Smooth muscle cell (in vitro differentiated cells): Measurements from ENCODE around the gene FOXK2. TPM values are rescaled to one million over a fixed set of nuclear protein-coding genes. Genes with fewer than 3 reads are reported as not detected.

Source experiments
- DNase-seq: peaks from one replicate; lab custom pipeline; 2025; ENCODE audit not compliant: unreplicated experiment; lab: John Stamatoyannopoulos, UW
- H2AFZ ChIP-seq: fragments of 200-600 bp; sonication (generic); 2 replicates; pipeline ENCODE4 v1.6.0; 2016; ENCODE audit warnings: antibody characterized with exemption, low read depth, mild to moderate bottlenecking
- H3F3A ChIP-seq: fragments of 200-600 bp; sonication (generic); 2 replicates; pipeline ENCODE4 v1.6.0; 2017; ENCODE audit warnings: antibody characterized with exemption, low read depth
- H3K27ac ChIP-seq: fragments of 200-600 bp; sonication (generic); 2 replicates; pipeline ENCODE4 v1.5.1; 2016; ENCODE audit warnings: low read depth, mild to moderate bottlenecking
- H3K27me3 ChIP-seq: fragments of 200-600 bp; sonication (generic); 2 replicates; pipeline ENCODE4 v1.6.1; 2016; ENCODE audit warnings: low read depth, mild to moderate bottlenecking
- H3K36me3 ChIP-seq: fragments of 200-600 bp; sonication (generic); 2 replicates; pipeline ENCODE4 v1.5.1; 2016; ENCODE audit warnings: low read depth
- H3K4me1 ChIP-seq: fragments of 200-600 bp; sonication (generic); 2 replicates; pipeline ENCODE4 v1.5.1; 2016; ENCODE audit warnings: low read depth
- H3K4me2 ChIP-seq: fragments of 200-600 bp; sonication (generic); 2 replicates; pipeline ENCODE4 v1.6.0; 2016; ENCODE audit warnings: mild to moderate bottlenecking
- H3K4me3 ChIP-seq: fragments of 200-600 bp; sonication (generic); 2 replicates; pipeline ENCODE4 v1.5.1; 2016; ENCODE audit warnings: mild to moderate bottlenecking
- H3K79me2 ChIP-seq: fragments of 200-600 bp; sonication (generic); 2 replicates; pipeline ENCODE4 v1.6.0; 2016; ENCODE audit warnings: low read depth, mild to moderate bottlenecking
- H3K9ac ChIP-seq: fragments of 200-600 bp; sonication (generic); 2 replicates; pipeline ENCODE4 v1.6.0; 2016; ENCODE audit warnings: low read depth
- H3K9me3 ChIP-seq: fragments of 200-600 bp; sonication (generic); replicated peaks from 2 replicates; pipeline ENCODE4 v1.5.1; 2016; ENCODE audit warnings: low read depth
- H4K20me1 ChIP-seq: fragments of 200-600 bp; sonication (generic); 2 replicates; pipeline ENCODE4 v1.6.0; 2016; ENCODE audit warnings: low read depth
- CTCF ChIP-seq: fragments of 200-600 bp; sonication (generic); IDR thresholded peaks from 2 replicates; pipeline ENCODE4 v1.5.1; 2017; ENCODE audit warnings: borderline replicate concordance, mild to moderate bottlenecking, antibody characterized with exemption; ENCODE audit not compliant: insufficient read depth, poor library complexity, severe bottlenecking
- WGBS: methylation state at CpG from one replicate; pipeline ENCODE4 v1.1.7; 2016; ENCODE audit warnings: low lambda C conversion rate; 5-methylcytosine and 5-hydroxymethylcytosine counted together
- polyA plus RNA-seq: library from polyadenylated mRNA; unstranded; fragments of >200 nt; fragmentation: Nextera tagmentation; extraction: Ambion mirVana; gene quantifications from 2 replicates; pipeline ENCODE4 v1.2.1, GENCODE V29; 2016
- total RNA-seq: library from RNA; depleted of rRNA; stranded (reverse); fragments of >200 nt; gene quantifications from 2 replicates; pipeline ENCODE4 v1.2.3, GENCODE V29; 2014

Gene FOXK2
- total and polyA plus RNA-seq, 2 experiments from 2014 or later: 25.9 to 27.1 TPM

- H3K4me2 ChIP-seq: no peak overlapping the region
- H3K27me3 ChIP-seq: no peaks in the 10 kb centered on the region
- H2AFZ ChIP-seq: no peak overlapping the region
- no peak for TF ChIP-seq CTCF
- H3F3A ChIP-seq: no peaks in the 10 kb centered on the region
- H3K79me2 ChIP-seq: no peaks in the 10 kb centered on the region
- H3K9ac ChIP-seq: no peak overlapping the region
- H4K20me1 ChIP-seq: peaks cover 6% of the 10 kb centered on the region
- no peaks in the 10 kb centered on the region for H3K36me3 ChIP-seq
- no peak overlapping the region for H3K4me3 ChIP-seq
- 99% methylated on average over 6 of the region's 6 CpGs for WGBS
- no peak for DNase-seq
- H3K9me3 ChIP-seq: no peaks in the 10 kb centered on the region
- H3K4me1 ChIP-seq: no peaks in the 10 kb centered on the region
- H3K27ac ChIP-seq: no peak overlapping the region
Observed at GRCh38 chr17:82483204-82483660, 36.3 kb upstream of the FOXK2 start.

GRCh38 chr17:82483836-82484235 is 35.7 kb upstream of the FOXK2 start:
- no peak overlapping the region for H2AFZ ChIP-seq
- over 99% methylated on average over 9 of the region's 9 CpGs for WGBS

GRCh38 chr17:82486231-82487094 is 33.1 kb upstream of the FOXK2 start:
- Histone ChIP-seq H3K27ac (no peak overlapping the region), H2AFZ (no peak overlapping the region), H3K9ac (no peak overlapping the region), H3F3A (no peaks in the 10 kb centered on the region), H3K9me3 (no peaks in the 10 kb centered on the region), H4K20me1 (no peaks in the 10 kb centered on the region), H3K4me2 (no peak overlapping the region), H3K36me3 (no peaks in the 10 kb centered on the region), H3K4me1 (no peaks in the 10 kb centered on the region), H3K4me3 (no peak overlapping the region), H3K79me2 (no peaks in the 10 kb centered on the region), H3K27me3 (no peaks in the 10 kb centered on the region)
- WGBS: 92% methylated on average over 13 of the region's 13 CpGs
- TF ChIP-seq CTCF: no peak
- DNase-seq: no peak

More at GRCh38 chr17:82483836-82484235, 35.7 kb upstream of the FOXK2 start:
- no peak for DNase-seq
- H3K79me2 ChIP-seq: no peaks in the 10 kb centered on the region
- no peak overlapping the region for H3K4me2 ChIP-seq
- TF ChIP-seq CTCF: no peak
- H3K4me1 ChIP-seq: no peaks in the 10 kb centered on the region
- H3K27ac ChIP-seq: no peak overlapping the region
- H3K4me3 ChIP-seq: no peak overlapping the region
- H3K9ac ChIP-seq: no peak overlapping the region
- H3K36me3 ChIP-seq: no peaks in the 10 kb centered on the region
- peaks cover under 1% of the 10 kb centered on the region for H4K20me1 ChIP-seq
- H3F3A ChIP-seq: no peaks in the 10 kb centered on the region
- H3K9me3 ChIP-seq: no peaks in the 10 kb centered on the region
- H3K27me3 ChIP-seq: no peaks in the 10 kb centered on the region
